Tongue (tissue), 3 donors: ENCODE measurements around the gene CUL4B. TPM values are rescaled to one million over a fixed set of nuclear protein-coding genes. Genes with fewer than 3 reads are reported as not detected.
"Not testable (repeated sequence)": the region's sequence is repeated elsewhere in the genome, so short reads cannot be mapped to it uniquely, and the experiment has no call there.

ENCODE experiments used
- DNase-seq: peaks from one replicate; pipeline ENCODE4 v3.0.0-alpha.2; 2015
- small RNA-seq: library from RNA; depleted of rRNA; stranded (forward); fragments of <200 nt; gene quantifications from one replicate; pipeline ENCODE3, GENCODE V24; 2014; ENCODE audit warnings: low replicate concordance
- total RNA-seq: library from RNA; depleted of rRNA; stranded (reverse); fragments of >200 nt; gene quantifications from one replicate; pipeline ENCODE4 v1.2.3, GENCODE V29; 2014

The CUL4B gene
- total RNA-seq, 1 donor from 2014 or later, result 37.2 TPM

DNA sequence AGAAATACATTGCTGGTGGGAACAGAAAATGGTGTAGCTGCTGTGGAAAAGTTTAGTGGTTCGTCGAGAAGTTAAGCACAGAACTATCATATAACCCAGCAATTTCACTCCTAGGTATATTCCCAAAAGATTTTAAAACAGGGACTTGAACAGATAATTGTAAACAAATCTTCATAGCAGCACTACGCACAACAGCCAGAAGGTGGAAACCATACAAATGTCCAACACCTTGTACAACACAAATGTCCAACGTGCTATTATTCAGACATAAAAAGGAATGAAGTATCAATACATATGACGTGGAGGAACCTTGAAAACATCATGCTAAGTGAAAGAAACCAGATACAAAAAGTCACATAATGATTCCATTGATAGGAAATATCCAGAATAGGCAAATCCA, 37.9 kb downstream of the CUL4B start:
- no peak for DNase-seq

DNA sequence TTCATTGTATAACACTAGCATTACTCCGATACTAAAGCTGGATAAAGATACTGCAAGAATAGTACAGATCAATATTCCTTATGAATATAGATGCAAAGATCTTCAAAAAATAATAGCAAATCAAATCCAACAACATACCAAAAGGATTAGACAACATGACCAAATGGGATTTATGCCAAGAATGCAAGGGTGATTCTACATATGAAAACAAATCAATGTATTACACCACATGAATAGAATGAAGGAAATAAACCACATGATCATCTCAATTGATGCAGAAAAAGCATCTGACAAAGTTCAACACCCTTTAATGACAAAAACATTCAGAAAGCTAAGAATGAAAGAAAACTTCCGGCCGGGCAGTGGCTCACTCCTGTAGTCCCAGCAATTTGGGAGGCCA, 42.8 kb downstream of the CUL4B start:
- DNase-seq, result no peak

DNA sequence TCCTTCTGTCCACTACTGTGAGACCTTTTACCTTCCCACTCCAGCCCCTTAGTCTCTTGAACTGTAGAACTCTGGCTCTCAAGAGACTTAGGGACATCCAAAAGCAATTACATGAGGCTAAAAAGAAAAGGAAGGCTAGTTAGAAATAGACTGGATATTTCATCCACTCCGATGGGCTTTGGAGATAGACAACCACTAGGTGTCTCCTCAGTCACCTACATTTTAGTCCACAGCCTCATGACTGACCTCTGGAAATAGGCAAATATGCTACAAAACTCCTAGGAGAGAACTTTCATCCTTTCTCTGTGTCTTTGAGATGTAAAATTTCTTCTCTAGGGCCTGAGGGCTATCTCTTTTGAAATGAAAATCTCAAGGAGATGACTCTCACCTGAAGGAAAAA, 46.5 kb downstream of the CUL4B start:
- peak; percentile 4 for DNase-seq

DNA sequence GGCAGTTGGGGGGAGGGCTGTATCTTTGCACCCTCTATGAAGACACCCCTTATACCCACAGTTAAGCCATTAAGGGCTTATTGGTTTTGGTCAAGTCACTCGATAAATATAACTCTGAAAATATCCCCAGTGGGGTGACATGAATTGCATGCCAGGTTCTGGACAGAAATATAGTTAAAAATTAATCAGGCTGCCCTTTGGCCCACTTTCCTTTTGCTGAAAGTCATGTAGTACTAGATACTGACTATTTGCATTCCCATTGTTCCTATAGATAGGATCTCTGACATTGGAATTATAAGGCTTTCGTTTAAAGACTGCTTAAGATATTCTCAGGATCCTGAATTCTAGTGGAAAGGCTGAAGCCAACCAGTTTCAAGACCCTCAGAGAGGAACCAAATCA, 48.1 kb downstream of the CUL4B start:
- DNase-seq, result no peak

DNA sequence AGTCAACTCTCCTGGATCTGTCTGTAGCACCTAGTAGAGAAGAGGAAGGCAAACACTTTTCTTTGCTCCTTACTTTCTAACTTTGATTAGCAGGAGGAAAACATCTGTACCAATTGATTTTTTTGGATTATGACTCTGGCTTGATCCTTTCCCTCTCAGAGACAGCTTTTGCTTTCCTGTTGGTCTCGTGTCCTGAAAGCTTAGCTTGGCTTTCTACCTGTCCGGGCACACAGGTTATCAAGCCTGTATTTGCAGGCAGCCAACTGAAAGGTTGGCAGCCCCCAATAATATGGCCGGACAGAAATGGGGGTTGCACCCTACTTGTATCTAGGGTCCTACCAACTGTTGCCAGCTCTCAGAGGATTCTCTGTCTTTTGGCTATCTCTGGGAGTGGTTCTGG, 48.5 kb downstream of the CUL4B start:
- no peak for DNase-seq

DNA sequence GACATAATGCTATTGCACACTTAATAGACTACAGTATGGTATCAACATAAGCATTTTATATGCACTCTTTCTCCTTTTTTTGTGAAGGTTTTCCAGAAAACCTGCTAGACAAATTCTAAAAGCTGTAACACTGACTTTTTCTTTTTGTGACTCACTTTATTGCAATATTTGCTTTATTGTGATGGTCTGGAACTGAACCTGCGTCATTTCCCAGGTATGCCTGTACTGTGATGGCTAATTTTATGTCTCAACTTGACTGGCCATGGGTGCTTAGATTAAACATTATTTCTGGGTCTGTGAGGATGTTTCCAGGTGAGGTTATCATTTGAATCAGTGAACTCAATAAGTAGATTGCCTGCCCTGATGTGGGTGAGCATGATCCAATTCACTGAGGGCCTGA, 56.2 kb downstream of the CUL4B start:
- DNase-seq, result no peak

DNA sequence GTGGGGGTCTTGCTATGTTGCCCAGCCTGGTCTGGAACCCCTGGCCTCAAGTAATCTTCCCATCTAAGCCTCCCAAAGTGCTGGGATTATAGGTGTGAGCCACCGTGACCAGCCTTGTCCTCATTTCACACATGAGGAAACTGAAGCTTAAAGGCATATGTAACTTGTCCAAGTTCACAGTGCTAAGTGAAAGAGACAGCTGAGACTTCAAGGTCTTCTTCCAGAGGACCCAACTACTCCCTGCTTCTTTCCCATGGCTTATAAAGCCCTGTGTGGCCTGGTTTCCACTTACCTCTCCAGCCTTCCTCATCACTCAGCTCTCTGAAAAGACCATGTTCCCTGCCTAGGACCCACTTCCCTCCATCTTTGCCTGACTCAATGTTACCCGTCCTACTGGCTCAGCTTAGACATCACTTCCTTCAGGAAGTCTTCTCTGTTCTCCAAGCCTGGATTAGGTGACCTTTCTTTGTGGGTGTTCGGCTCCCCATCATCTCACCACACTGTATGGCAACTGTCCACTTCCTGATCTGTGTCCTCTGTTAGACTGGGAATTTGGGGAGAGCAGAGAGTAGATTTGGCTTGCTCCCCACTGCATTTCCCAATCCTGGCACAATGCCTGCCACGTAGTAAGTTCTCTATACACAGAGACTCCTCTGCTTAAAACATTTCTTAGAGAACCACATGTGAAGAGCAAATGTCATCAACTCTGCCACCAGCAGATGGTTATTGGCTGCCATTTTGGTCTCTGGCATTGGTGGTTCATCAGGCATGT, 61.3 kb downstream of the CUL4B start:
- no peak for DNase-seq

DNA sequence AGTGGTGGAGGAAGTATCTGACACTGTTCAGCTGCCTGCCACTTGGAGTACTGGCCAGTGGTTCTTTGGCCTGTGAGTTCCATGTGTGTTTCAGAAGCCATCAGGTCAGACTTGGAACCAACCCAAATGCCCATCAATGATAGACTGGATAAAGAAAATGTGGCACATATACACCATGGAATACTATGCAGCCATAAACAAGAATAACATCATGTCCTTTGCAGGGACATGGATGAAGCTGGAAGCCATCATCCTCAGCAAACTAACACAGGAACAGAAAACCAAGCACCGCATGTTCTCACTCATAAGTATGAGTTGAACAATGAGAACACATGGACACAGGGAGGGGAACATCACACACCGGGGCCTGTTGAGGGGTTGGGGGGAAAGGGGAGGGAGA, 70.6 kb downstream of the CUL4B start:
- not testable (repeated sequence) for DNase-seq

DNA sequence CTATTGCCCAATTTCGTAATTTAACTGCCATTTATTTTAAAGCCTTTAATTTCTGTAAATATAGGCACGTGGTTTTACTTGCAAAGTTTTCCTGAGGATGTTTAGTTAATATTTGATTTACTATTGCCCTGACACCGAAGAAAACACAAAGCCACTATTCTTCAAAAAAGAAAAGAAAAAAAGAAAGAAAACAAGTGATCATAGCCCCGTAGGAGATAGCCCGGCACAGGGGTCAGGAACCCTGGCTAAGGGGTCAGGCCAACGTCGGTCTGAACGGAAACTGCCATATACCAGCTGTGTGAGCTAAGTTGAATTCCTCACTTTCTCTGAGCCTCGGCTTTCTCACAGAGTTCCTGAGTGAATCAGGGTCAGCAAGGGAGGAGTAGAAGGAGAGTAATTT, 74.0 kb downstream of the CUL4B start:
- DNase-seq, result no peak

DNA sequence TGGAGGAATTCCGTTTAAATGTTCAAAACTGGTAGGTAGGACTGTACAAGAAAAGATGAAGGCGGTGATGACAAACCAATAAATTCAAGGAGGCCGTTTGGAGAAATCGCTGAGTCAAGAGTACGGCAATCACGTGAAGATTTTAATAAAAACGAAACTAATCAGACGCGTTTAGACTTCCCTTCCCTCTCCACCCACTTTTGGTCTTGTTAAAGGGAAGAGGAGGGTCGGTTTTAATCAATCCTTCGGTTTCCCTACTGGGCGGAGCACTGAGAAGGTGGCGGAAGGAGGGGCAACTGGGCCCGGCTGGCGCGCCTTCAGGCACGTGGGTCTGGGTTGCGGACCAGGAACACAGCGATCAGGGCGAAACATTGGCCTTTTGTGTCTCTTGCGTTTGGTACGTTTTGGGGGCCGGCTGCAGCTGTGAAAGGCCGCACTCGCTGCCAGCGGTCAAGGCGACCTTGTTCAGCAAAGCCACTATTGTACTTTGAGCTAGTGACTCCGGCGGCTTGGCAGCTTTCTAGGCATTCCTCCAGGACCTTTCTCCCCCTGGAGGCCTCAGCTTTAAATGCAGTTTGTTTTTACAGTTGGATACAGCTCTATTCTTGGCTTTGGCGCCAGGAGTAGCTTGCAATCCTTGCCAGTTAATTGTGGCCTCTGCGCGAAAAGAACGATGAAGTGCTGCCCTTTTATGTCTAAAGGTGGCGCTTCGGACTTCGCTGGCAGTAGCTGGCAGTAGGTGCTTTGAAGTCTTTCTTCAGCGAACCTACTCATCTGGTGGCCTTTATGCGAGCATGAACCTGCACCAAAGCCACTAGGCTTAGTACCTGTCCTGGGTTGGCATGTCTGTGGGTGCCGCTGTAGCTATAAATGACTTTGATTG, 74.9 kb downstream of the CUL4B start:
- peak; percentile 85 for DNase-seq

DNA sequence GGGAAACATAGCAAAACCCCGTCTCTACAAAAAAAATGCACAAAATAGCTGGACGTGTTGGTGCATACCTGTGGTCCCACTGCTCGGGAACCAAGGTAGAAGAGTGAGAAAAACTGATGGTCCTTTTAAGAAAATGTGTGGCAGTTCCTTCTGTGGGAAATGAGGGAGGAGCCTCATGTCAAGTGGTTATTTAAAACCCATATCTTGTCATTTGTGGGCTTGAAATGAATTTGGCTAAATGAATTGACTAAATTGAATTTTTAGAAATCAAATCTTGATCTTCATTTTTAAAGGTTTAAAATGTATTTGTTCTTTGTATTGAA, 75.5 kb downstream of the CUL4B start:
- no peak for DNase-seq

DNA sequence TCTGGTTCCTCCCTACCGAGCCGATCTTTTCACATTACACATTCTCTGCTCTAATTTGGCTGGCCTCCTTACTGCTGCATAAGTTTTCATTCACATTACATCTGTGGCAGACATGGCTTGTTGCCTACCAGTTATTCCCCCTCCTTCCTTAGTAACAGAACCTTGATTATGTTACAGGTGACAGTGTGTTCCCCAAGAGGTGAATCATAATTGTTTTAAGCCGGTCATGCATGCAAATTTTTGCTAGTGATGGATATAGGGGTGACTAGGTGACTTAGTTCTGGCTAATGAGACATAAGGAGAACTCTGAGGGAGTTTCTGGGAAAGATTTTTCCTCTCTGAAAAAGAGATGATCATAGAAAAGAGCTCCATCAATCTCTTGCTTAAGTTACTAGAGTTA, 83.3 kb downstream of the CUL4B start:
- no peak for DNase-seq

DNA sequence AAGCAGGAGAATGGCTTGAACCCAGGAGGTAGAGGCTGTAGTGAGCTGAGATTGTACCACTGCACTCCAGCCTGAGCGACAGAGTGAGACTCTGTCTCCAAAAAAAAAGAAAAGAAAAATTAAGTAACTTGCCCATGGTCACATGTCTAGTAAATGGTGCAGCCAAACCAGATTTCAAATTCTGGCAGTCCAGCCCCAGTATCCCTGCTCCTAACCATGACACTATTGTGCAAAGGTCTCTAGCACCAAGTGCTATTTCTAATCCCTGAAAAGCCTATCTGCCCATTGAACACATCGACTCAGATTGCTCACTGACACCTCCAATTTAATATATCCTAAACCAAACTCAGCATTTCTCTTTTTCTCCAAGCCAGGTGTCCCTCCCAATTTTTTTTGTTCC, 84.0 kb downstream of the CUL4B start:
- no peak for DNase-seq

DNA sequence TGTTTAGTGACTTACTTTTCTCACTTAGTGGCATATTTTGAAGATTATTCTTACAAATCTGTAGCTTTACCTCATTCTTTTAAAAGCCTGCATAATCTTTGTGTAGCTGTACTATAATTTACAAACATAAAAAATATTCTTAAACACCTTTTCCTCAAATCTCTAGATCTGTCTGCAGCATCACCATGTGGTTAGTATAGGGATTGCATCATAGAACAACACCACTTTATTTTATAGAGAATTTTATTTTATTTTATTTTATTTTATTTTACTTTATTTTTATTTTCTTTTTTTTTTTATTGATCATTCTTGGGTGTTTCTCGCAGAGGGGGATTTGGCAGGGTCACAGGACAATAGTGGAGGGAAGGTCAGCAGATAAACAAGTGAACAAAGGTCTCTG, 85.3 kb downstream of the CUL4B start:
- peak; percentile 38 for DNase-seq

Small RNA genes lying within 50 kb of the gene (small RNA-seq; reads per million reads assigned to genes)
- gene RNU7-37P, result not detected

Other genes with a start within 250 kb of the CUL4B start
- gene TMEM255A, start 249.5 kb downstream of the CUL4B start, total RNA-seq, result 6.7 TPM
- gene ATP1B4, start 198.9 kb downstream of the CUL4B start, total RNA-seq, result 367 TPM
- gene LAMP2, start 91.7 kb downstream of the CUL4B start, total RNA-seq, result 149 TPM
- gene MCTS1, start 43.1 kb upstream of the CUL4B start, total RNA-seq, result 28.0 TPM
- 28.1 TPM for gene C1GALT1C1, start 69.1 kb upstream of the CUL4B start, total RNA-seq